Measurements from ENCODE around the gene NBDY. TPM values are rescaled to one million over a fixed set of nuclear protein-coding genes. Genes with fewer than 3 reads are reported as not detected.
"Not testable (repeated sequence)": the region's sequence is repeated elsewhere in the genome, so short reads cannot be mapped to it uniquely, and the experiment has no call there.

The NBDY gene
- total and polyA plus RNA-seq, 2 of the 4 experiments (the other 2 are of a cell fraction), result 3.2 to 61.5 TPM

- no peak overlapping the region for H3K27ac ChIP-seq (ENCODE audit: insufficient read depth, low read length)
- in situ Hi-C loops (cut with MboI; ENCODE audit: low sequenced_read_pairs), result no loop called here
- no peak for DNase-seq
- H3K9me1 ChIP-seq (ENCODE audit: insufficient read depth, low read length), result no peaks in the 10 kb centered on the region
- TF ChIP-seq ELK1 (IDR thresholded peaks at IDR 0.05; ENCODE audit: borderline replicate concordance, low read depth, low read length) (no peak), RAD21 (IDR thresholded peaks at IDR 0.05; ENCODE audit: low read length) (no peak), CTCF (conservative IDR thresholded peaks at IDR 0.05; ENCODE audit: low read depth, low read length) (no peak)
- POLR2A ChIA-PET (ENCODE audit: unreplicated experiment), result no interaction called here
- H3K4me3 ChIP-seq (ENCODE audit: insufficient read depth, low read depth, low read length), result no peak overlapping the region
- H2AK5ac ChIP-seq (ENCODE audit: low read depth, low read length), result no peak overlapping the region
- no peak overlapping the region for H2BK15ac ChIP-seq (ENCODE audit: low read depth, low read length)
- no peaks in the 10 kb centered on the region for H3K36me3 ChIP-seq (ENCODE audit: control insufficient read depth, insufficient read depth, low read length)
- no peak overlapping the region for H2AFZ ChIP-seq (replicated peaks; ENCODE audit: low read length, poor library complexity)
- no peak for ATAC-seq (ENCODE audit: low read depth)
- no peak overlapping the region for H2BK20ac ChIP-seq (ENCODE audit: low read depth, low read length)
- H3K9me3 ChIP-seq (ENCODE audit: control insufficient read depth, insufficient read depth, low read length), result no peaks in the 10 kb centered on the region
- H4K8ac ChIP-seq (ENCODE audit: low read depth in 2 of 2, low read length in 2 of 2), result no peak overlapping the region
- no peak overlapping the region for H3K4me2 ChIP-seq (ENCODE audit: low read depth, low read length)
- no peak overlapping the region for H3K4ac ChIP-seq (ENCODE audit: low read depth, low read length)
- H2BK120ac ChIP-seq (ENCODE audit: low read depth, low read length), result no peak overlapping the region
- H3K18ac ChIP-seq (ENCODE audit: low read depth, low read length), result no peak overlapping the region
- BruUV-seq (replicated peaks), result no TSS peak
- no peak overlapping the region for H2AK9ac ChIP-seq (replicated peaks; ENCODE audit: low read depth, low read length, poor library complexity)
- H3K9ac ChIP-seq (ENCODE audit: low read depth, low read length), result no peak overlapping the region
- CTCF ChIA-PET, result no interaction called here
- peaks cover 4% of the 10 kb centered on the region for H4K20me1 ChIP-seq (ENCODE audit: insufficient read depth, low read length)
- dilution Hi-C loops (cut with HindIII; ENCODE audit: low sequenced_read_pairs, unreplicated experiment), result no loop called here
- WGBS, 2 experiments (ENCODE audit: extremely low coverage in 2 of 2, insufficient read length in 1 of 2), result 63% methylated on average over 2 of the region's 7 CpGs; no CpG with 5 or more reads in 1 of the 2 experiments
- H3K79me1 ChIP-seq (ENCODE audit: low read depth in 1 of 2, low read length in 2 of 2), result no peaks in the 10 kb centered on the region
- no peaks in the 10 kb centered on the region; the same call in 1 of the 2 replicates for H3K27me3 ChIP-seq (ENCODE audit: control insufficient read depth, insufficient read depth, low read length)
- no peak overlapping the region for H4K91ac ChIP-seq (ENCODE audit: insufficient read depth, low read depth, low read length)
- no peak overlapping the region for H2BK5ac ChIP-seq (ENCODE audit: low read depth, low read length, poor library complexity, severe bottlenecking)
- H4K5ac ChIP-seq (ENCODE audit: low read depth, low read length), result no peak overlapping the region
- H3K56ac ChIP-seq (ENCODE audit: extremely low read depth, insufficient read depth, low read length), result no peak overlapping the region
- H3K23ac ChIP-seq (ENCODE audit: low read depth, low read length), result no peak overlapping the region
- intact Hi-C loops (cut with micrococcal nuclease), result no loop called here
- no peaks in the 10 kb centered on the region for H3K4me1 ChIP-seq (ENCODE audit: control insufficient read depth, insufficient read depth, low read length)
- H3K14ac ChIP-seq (replicated peaks; ENCODE audit: low read depth, low read length), result no peak overlapping the region
Observed at GRCh38 chrX:56759736-56760409, 30.8 kb downstream of the NBDY start.

GRCh38 chrX:56760410-56761124 is 31.5 kb downstream of the NBDY start:
- H3K14ac ChIP-seq (replicated peaks; ENCODE audit: low read depth, low read length); POLR2A ChIA-PET (ENCODE audit: unreplicated experiment); H2BK15ac ChIP-seq (ENCODE audit: low read depth, low read length); in situ Hi-C loops (cut with MboI; ENCODE audit: low sequenced_read_pairs); H3K4me1 ChIP-seq (ENCODE audit: control insufficient read depth, insufficient read depth, low read length); H4K91ac ChIP-seq (ENCODE audit: insufficient read depth, low read depth, low read length); dilution Hi-C loops (cut with HindIII; ENCODE audit: low sequenced_read_pairs, unreplicated experiment); H3K56ac ChIP-seq (ENCODE audit: extremely low read depth, insufficient read depth, low read length); H3K27ac ChIP-seq (ENCODE audit: insufficient read depth, low read length); H2BK20ac ChIP-seq (ENCODE audit: low read depth, low read length); H3K9me1 ChIP-seq (ENCODE audit: insufficient read depth, low read length); H3K9ac ChIP-seq (ENCODE audit: low read depth, low read length); H4K8ac ChIP-seq (ENCODE audit: low read depth in 2 of 2, low read length in 2 of 2); H4K20me1 ChIP-seq (ENCODE audit: insufficient read depth, low read length); CTCF ChIA-PET; H3K79me1 ChIP-seq (ENCODE audit: low read depth in 1 of 2, low read length in 2 of 2); H4K5ac ChIP-seq (ENCODE audit: low read depth, low read length); H3K36me3 ChIP-seq (ENCODE audit: control insufficient read depth, insufficient read depth, low read length); H2AK5ac ChIP-seq (ENCODE audit: low read depth, low read length); H3K23ac ChIP-seq (ENCODE audit: low read depth, low read length); H3K4me2 ChIP-seq (ENCODE audit: low read depth, low read length); H2BK120ac ChIP-seq (ENCODE audit: low read depth, low read length); DNase-seq; H3K18ac ChIP-seq (ENCODE audit: low read depth, low read length); H2BK5ac ChIP-seq (ENCODE audit: low read depth, low read length, poor library complexity, severe bottlenecking); H2AFZ ChIP-seq (replicated peaks; ENCODE audit: low read length, poor library complexity); BruUV-seq (replicated peaks); H3K9me3 ChIP-seq (ENCODE audit: control insufficient read depth, insufficient read depth, low read length); H3K27me3 ChIP-seq (ENCODE audit: control insufficient read depth, insufficient read depth, low read length); intact Hi-C loops (cut with micrococcal nuclease); H3K4ac ChIP-seq (ENCODE audit: low read depth, low read length); H3K4me3 ChIP-seq (ENCODE audit: insufficient read depth, low read depth, low read length); ATAC-seq (ENCODE audit: low read depth): not testable (repeated sequence)
- H2AK9ac ChIP-seq (replicated peaks; ENCODE audit: low read depth, low read length, poor library complexity), result peak overlapping the region; percentile 12
- 83% methylated on average over 1 of the region's 15 CpGs; no CpG with 5 or more reads in 1 of the 2 experiments for WGBS, 2 experiments (ENCODE audit: extremely low coverage in 2 of 2, insufficient read length in 1 of 2)

Data from IMR-90 (cell line).